ENCODE data around the gene FASTK.

- TF ChIP-seq CTCF (conservative IDR thresholded peaks at IDR 0.05) (no peak), ZFX (IDR thresholded peaks at IDR 0.05) (no peak)
Observed at GRCh38 chr7:151128144-151128543, 47.5 kb upstream of the FASTK start.
